GM23248 (cell line): ENCODE measurements around the gene TMEM72.

Experiments
- EZH2 ChIP-seq: fragments of 200-600 bp; sonication (generic); IDR thresholded peaks from 2 replicates; pipeline ENCODE4 v1.6.1; 2018; ENCODE audit warnings: antibody characterized with exemption, mild to moderate bottlenecking; ENCODE audit not compliant: insufficient read depth, poor library complexity, severe bottlenecking
- EZH2phosphoT487 ChIP-seq: fragments of 200-600 bp; sonication (generic); IDR thresholded peaks from 2 replicates; pipeline ENCODE4 v1.6.1; 2018; ENCODE audit warnings: antibody characterized with exemption, moderate library complexity, mild to moderate bottlenecking, low read depth; ENCODE audit not compliant: insufficient read depth

GRCh38 chr10:44986179-44986578 lies 75.0 kb downstream of the TMEM72 start:
- TF ChIP-seq EZH2 (no peak), EZH2phosphoT487 (no peak)
